HG02623 (cell line): ENCODE results near the gene UFD1.

Source experiments
- ATAC-seq: cut with Tn5 transposase; IDR thresholded peaks from one replicate; pipeline ENCODE4 v1.9.1; 2021; ENCODE audit warnings: moderate library complexity; ENCODE audit not compliant: unreplicated experiment

UFD1 gene

GRCh38 chr22:19400881-19401280 lies 78.1 kb downstream of the UFD1 start:
- no peak for ATAC-seq
